ENCODE data around the gene GGCX. TPM values are rescaled to one million over a fixed set of nuclear protein-coding genes. Genes with fewer than 3 reads are reported as not detected.

The GGCX gene
- total RNA-seq, 2 experiments from 2014 or later: 23.2 to 24.1 TPM

DNA sequence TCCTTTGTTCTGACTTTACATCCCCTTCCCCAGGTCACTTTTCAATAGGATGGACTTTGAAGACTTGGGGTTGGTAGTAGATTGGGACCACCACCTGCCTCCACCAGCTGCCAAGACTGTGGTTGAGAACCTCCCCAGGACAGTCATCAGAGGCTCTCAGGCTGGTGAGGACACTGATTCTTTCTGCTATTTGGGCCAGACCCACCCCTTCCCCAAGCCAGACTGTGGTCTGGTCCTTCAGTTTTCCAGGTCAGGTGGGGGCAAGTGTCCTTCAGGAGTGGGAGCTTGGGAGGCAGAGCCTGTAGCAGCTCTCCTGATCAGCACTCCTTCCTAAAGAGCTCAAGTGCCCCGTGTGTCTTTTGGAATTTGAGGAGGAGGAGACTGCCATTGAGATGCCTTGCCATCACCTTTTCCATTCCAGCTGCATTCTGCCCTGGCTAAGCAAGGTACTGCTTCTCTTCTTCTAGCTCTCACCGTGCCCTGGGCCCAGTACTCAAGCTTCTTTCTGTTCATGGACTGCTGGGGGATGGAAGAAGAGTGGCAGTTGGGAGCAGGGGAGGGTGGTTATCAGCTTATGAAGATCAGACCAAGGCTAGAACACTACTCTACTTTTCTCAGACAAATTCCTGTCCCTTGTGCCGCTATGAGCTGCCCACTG, 35.3 kb upstream of the GGCX start:
- POLR2A ChIA-PET: interaction anchor here (1.9 kb wide), 1 partner anchor 12 kb away, joined by 12 read pairs; the partner anchor contains the start of gene VAMP5
- CTCF ChIA-PET: interaction anchor here (1.0 kb wide), 1 partner anchor 8 kb away, joined by 3 read pairs; no protein-coding TSS in a partner anchor

DNA sequence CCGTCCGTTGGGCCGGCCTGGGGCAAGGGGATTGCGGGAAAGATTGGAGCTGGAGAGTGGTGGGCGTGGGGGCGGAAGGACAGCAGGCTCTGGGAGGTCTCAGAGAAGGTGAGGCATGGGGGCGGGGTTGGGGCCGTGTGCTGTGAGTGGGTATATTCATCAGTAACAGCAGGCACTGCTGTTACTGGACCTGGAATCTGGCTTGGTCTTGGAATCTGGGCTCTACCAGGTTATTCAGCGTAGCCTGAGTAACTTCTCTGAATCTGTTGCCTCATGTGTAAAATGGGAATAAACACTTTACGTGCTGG, 34.7 kb upstream of the GGCX start:
- ChIA-PET CTCF (interaction anchor here (1.0 to 1.6 kb wide), 4 partner anchors 9 to 21 kb away, joined by 3 to 6 read pairs (median 3); partner anchors contain the start of genes C2orf68 and VAMP8), POLR2A (interaction anchor here (0.9 to 1.9 kb wide), 3 partner anchors 9 to 15 kb away, joined by 3 to 12 read pairs (median 3); partner anchors contain the start of gene VAMP5)

DNA sequence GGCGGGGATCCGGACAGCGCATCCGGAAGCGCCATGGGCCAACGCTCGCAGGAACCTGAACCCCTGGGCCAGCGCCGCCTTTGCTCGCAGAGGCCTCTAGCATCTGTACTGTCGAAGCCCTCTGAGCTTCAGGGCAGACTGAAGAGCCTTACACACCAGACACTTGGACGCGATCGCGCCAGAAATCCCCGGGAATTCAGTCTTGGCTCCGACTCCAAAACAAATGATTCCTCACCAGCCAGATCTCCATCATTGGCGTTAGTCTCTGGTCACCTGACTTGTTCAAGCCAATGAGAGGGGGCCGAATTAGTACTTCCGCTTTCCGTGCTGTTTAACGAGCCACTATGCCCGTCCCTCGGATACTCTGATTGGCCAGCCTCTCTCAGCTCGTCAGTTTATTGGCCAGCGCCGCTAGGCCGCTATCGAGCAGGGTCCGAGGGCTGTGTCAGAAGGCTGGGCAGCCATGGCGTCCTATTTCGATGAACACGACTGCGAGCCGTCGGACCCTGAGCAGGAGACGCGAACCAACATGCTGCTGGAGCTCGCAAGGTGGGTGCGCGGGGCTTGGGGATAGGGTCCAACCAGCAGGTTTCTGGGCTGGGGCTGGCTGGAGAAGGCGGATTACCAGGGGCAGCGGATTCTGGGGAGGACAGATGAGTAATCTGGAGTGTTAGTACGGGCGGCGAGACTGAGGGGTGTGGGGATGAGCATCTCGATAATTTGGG, 34.2 kb upstream of the GGCX start, which contains the start of gene RNF181:
RNF181 (plus strand) TSS at position 445 of the 725 bp plus-strand sequence; CDS start at position 464, 19 bp downstream.
- ChIA-PET CTCF (interaction anchor here (0.6 to 1.8 kb wide), 7 partner anchors 9 to 285 kb away, joined by 3 to 7 read pairs (median 3); partner anchors contain the start of genes C2orf68 and VAMP8), POLR2A (interaction anchor here (0.7 to 1.9 kb wide), 8 partner anchors 10 to 162 kb away, joined by 3 to 12 read pairs (median 5); partner anchors contain the start of genes C2orf68, GGCX, MAT2A and VAMP5)

DNA sequence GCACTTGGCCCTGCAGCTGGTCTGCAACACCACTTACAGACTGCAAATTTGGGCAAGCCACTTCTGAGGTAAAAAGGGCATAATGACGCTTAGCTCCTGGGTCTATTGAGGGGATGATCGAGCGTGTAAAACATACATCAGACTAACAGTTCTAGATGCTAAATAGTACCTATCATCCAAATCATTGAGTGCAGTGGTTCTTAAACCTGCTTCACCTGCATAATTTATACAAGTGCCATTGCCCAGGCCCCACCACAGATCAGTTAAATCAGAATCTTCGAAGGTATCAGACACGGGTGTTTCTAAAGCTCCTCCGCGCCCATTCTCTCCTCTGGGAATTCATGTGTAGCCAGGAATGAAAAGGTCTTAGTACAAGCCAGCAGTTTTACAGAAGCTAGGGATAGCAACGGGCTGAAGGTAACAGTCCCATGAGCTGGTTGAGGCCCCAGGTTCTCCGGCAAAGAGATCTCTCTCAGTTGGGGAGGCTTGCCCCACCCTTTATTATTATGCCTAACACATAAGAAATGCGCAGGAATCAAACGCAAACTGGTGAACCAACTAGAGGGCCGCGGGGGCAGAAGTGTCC, 33.5 kb upstream of the GGCX start:
- ChIA-PET POLR2A (interaction anchor here (0.7 to 1.9 kb wide), 8 partner anchors 10 to 161 kb away, joined by 3 to 12 read pairs (median 5); partner anchors contain the start of genes C2orf68, GGCX, MAT2A and VAMP5), CTCF (interaction anchor here (0.6 to 1.8 kb wide), 7 partner anchors 9 to 511 kb away, joined by 3 to 7 read pairs (median 3); partner anchors contain the start of genes C2orf68, POLR1A, PTCD3 and VAMP8)

DNA sequence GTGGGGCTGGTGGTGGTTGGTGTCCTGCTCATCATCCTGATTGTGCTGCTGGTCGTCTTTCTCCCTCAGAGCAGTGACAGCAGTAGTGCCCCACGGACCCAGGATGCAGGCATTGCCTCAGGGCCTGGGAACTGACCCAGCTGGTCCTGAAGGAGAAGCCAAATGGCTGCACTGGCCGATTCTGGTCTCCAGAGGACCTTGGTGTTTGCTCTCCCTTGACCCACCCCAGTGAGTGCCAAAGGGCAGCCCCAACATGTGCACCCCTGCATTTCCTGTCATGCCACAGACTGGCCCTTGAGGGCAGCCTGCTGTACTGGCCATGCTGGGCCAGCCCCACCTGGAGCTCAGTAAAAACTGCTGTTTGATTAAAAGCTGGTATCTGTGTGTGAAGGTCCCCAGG, 31.7 kb upstream of the GGCX start:
- CTCF ChIA-PET: no interaction called here
- POLR2A ChIA-PET: interaction anchor here (0.6 to 0.7 kb wide), 2 partner anchors 11 to 12 kb away, joined by 3 to 7 read pairs; no protein-coding TSS in a partner anchor

DNA sequence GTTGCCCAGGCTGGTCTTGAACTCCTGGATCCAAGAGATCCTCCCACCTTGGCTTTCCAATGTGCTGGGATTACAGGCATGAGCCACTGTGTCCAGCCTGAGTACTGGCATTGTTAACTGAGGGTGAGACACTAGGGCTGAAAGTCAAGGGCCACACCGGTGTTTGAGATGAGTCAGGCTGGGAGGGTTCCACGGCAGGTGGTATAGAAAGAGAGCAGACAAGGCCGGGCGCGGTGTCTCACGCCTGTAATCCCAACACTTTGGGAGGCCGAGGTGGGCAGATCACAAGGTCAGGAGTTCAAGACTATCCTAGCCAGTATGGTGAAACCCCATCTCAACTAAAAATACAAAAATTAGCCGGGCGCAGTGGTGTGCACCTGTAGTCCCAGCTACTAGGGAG, 31.0 kb upstream of the GGCX start:
- ChIA-PET POLR2A (interaction anchor here (0.6 kb wide), 1 partner anchor 62 kb away, joined by 5 read pairs; no protein-coding TSS in a partner anchor), CTCF (interaction anchor here (0.6 kb wide), 1 partner anchor 39 kb away, joined by 3 read pairs; no protein-coding TSS in a partner anchor)

DNA sequence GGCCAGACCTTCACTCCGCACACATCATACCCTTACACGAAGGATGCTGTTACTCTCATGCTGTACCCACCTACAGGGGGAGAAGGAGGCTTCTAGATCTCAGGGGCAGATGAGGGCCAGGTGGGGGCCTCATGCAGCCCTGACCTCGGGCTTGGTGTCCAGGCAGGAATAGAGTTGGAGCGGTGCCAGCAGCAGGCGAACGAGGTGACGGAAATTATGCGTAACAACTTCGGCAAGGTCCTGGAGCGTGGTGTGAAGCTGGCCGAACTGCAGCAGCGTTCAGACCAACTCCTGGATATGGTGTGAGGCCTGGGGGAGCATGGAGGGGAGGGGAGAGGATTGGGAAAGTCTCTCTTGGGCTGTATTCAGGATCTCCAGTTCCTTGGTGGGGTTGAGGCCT, 30.3 kb upstream of the GGCX start:
- CTCF ChIA-PET: no interaction called here
- POLR2A ChIA-PET: no interaction called here

DNA sequence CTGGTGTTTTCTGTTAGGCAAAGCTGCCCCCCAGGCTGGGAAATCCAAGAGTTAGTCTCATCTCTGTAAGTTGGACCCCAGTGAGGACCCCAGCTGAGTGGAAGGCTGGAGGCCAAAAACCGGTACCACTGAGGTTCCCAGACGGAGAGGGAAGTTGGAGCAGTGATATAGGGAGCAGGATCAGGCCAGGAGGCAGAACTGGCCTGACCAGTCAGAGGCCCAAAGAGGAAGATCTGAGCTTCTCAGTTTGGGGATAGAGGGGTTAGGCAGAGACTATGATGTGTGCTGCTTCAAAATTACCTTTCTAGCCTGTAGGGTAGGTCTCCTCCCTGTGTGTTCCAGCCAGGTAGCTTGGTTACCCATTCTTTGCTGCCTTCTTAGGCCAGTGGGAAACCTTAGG, 29.7 kb upstream of the GGCX start:
- ChIA-PET CTCF (no interaction called here), POLR2A (no interaction called here)

DNA sequence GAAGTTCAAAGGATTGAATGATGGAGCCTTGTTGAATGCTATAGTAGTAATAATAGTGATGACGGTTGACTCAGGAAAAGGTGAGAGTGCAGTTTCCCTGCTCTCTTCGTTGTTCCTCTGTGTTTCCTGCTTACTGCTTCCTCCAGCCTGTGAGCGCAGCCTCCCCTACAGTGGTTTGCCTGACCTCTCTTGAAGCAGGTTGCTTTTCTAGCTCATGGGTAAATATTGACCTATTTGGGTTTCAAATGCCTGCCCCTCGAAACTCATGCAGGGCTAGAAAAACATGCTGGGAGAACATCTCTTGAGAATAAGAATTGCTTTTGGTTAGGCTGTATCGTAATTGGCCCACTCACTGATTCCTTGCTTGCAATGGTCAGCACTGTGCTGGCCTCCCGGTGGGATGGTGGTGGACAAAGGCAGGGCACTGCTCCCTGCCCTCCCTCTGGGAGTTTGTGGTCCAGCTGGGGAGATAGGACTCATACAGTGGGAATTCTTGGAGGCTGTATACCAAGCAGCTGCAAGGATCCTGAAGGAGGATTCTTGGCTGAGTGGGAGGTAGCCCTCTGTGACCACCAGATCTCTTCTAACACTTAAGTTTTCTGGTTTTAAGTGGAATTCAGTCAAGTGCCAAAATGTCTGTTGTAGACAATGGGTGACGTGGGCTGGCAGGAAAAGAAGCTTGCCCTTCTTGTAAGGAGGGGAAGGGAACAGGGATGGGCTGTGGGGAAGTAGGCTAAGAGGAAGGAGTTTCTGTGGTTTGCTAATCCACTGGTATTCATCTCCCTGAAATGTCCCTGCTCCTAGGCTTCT, 28.9 kb upstream of the GGCX start:
- POLR2A ChIA-PET: no interaction called here
- CTCF ChIA-PET: interaction anchor here (1.3 kb wide), 1 partner anchor 13 kb away, joined by 4 read pairs; the partner anchor contains the start of gene TMEM150A

DNA sequence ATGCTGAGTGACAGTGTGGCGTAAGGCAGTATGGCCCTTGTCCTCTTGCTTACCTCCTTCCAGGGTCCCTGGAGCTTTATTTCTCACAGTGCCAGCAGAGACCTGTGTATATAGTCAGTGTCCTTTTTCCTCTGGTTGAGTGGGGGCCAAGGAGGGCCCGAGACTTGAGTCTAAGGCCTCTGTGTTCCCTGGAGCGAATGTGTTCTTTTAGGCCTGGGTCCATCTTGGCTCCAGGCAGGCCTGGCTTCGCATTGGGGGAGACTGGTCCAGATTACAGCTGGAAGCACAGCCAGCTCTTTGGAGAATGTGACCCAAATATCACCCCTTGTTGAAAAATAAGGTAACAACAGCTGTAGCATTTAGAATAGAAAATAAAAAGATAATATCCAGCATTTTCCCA, 27.9 kb upstream of the GGCX start:
- CTCF ChIA-PET: interaction anchor here (1.3 kb wide), 1 partner anchor 14 kb away, joined by 4 read pairs; the partner anchor contains the start of gene TMEM150A

DNA sequence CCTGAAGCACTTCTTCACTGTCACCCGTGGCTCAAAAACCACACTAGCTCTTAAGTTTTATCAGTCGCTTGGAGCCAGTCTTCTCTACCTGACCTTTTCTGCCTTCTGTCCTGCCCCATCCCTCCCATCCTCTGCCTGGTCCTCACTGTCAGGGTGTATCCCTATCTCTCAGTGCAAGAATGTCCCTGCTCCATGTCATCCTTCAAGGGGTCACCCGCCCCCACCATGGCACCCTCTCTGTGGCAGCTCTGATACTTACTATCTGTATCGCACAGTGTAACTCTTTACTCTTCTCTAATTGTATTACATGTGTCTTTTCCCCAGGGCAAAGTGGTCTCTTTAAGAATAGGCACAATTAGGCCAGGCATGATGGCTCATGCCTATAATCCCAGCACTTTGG, 27.4 kb upstream of the GGCX start:
- CTCF ChIA-PET: interaction anchor here (1.3 kb wide), 1 partner anchor 15 kb away, joined by 4 read pairs; the partner anchor contains the start of gene TMEM150A
- POLR2A ChIA-PET: no interaction called here

More for the DNA sequence above, 27.9 kb upstream of the GGCX start:
- POLR2A ChIA-PET: no interaction called here

DNA sequence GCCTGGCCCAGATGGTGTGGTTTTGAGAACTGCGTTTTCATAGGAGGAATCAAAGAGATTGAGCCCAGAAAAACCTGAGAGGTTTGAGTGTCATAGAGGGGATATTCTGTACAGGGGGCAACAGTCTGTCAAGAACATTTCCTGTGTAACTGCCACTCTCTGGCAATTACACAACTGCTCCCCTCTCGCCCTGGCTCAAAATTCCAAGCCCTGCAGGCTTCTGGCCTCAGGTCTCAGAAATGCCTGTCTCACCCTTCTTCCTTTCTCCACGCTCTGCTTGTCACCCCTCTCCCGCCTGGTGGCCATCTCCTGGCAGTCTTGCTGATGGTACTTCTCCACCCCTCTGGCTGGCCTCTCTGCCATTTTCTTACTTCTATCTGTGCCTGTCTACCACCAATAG, 26.9 kb upstream of the GGCX start:
- CTCF ChIA-PET: interaction anchor here (1.1 kb wide), 1 partner anchor 10 kb away, joined by 7 read pairs; the partner anchor contains the start of gene VAMP8
- POLR2A ChIA-PET: no interaction called here

DNA sequence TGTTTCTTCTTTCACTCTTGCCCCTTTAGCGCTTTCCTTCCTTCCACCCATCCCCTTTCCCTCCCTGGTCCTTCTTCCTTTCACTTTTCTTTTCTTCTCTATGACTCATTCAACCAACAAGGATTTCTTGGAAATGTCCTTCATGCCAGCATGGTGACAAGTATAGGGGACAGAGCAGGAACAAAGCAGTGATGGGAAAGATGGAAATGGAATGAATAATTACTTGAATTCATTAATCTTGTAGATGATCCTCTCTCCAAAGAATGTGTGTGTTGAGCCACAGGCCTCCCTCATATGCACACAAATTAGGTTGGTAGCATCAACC, 24.4 kb upstream of the GGCX start:
- CTCF ChIA-PET: no interaction called here
- POLR2A ChIA-PET: interaction anchor here (2.9 kb wide), 1 partner anchor 10 kb away, joined by 12 read pairs; the partner anchor contains the start of gene RNF181

DNA sequence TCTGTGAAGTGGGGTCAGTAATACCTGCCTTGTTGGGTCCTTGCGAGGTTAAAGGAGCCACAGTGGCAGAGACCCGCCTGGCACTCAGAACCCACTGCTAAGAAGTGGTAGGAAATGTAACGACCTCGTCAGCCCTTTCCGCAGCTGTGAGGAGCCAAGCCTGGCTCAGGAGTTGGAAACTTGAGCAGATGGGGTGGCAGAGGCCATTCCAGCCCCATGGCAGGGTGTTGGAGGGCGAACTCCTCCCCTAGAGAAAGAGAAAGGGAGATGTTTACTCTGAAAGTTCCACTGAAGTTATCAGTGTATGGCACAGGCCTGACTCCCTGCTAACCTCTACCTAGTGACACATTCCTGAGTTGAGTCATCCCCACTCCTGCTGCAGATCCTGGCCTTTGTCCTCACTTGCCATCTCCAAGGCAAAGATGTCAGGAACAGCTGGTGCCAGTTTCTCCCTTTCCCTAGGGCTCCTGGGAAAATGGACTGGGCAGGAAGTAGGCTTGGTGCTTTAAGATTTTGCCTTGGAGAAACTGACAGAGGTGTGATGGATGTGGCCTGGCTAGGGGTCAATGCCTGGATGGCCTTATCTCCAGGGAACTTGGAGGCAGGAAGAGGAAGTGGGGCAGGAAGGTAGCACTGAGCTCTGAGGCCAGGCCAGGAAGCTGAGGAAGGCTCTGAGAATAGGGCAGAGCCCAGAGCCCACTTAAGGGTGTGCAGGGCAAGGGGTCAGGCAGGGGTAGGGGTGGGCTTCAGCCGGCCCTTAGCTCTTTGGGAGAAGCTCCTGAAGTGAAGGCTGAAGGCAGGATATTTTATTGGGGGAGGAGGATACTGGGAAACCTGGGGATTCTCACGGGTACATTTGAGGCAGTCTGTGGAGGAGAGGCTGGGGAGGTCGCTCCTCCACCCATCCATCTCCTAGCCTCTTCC, 23.8 kb upstream of the GGCX start:
- POLR2A ChIA-PET: interaction anchor here (0.6 to 2.9 kb wide), 3 partner anchors 10 to 32 kb away, joined by 3 to 12 read pairs (median 3); partner anchors contain the start of gene RNF181

DNA sequence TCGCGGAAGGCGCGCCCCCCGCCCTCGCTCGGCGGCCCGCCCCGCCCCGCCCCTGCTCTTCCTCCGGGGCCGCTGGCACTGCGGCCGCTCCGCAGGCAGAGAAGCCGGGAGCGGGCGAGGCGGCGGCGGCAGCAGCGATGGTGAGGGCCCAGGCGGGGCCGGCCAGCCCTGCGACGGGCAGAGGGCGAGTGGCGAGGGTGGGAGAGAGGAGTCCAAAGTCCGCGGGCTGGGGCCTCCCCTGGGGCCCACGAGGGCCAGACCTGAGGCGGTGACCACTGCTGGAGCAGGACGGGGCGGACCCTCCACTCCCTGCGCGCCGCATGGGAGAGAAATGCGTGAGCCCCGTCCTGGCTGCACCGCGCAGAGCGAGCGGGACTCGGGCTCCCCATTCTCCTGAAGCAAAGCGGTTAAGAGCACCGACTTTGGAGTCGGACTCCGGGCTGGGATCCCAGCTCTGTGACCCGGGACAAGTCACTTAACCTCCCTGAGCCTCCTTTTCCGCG, 23.1 kb upstream of the GGCX start, which contains the start of gene VAMP5:
VAMP5 (plus strand) TSS at position 78 of the 503 bp plus-strand sequence; CDS start at position 138, 60 bp downstream.
- ChIA-PET POLR2A (interaction anchor here (0.6 to 2.9 kb wide), 2 partner anchors 11 to 33 kb away, joined by 3 to 12 read pairs; partner anchors contain the start of gene RNF181), CTCF (interaction anchor here (1.5 to 1.8 kb wide), 2 partner anchors 24 to 53 kb away, joined by 3 to 4 read pairs; no protein-coding TSS in a partner anchor)

More for the DNA sequence above, 23.8 kb upstream of the GGCX start:
- CTCF ChIA-PET: interaction anchor here (1.5 to 1.8 kb wide), 2 partner anchors 24 to 52 kb away, joined by 3 to 4 read pairs; no protein-coding TSS in a partner anchor

DNA sequence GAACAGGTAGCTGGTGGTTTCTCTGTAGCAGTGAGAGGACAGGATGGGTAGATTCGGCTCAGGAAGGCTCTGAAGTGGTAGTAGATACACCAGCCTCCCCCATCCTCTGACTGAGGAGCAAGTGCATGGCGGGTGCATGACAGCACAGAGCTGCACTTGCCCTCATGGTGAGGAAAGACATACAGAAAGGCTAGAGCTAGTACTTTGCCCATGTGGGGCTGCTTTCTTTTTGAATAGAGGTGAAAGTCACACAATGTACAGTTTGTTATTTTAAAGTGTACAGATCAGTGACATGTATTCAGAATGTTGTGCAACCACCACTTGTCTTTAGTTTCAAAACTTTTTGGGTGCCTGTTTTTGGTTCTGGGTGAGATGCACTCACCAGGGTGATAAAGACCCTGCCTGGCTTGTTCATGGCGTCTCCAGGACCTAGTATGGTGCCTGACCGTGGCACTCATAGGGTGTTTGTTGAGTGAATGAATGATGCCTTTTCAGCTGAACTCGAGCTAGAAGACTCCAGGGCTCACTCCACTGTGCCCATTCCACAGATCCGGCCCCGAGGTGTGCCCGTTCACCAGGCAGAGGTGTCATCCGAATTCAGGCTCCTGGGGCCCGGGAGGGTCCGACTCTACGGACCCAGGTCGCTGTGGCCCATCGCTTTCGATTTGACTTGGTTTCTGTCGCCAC, 22.5 kb upstream of the GGCX start:
- ChIA-PET POLR2A (interaction anchor here (2.9 kb wide), 1 partner anchor 12 kb away, joined by 12 read pairs; the partner anchor contains the start of gene RNF181), CTCF (interaction anchor here (0.7 to 1.8 kb wide), 3 partner anchors 22 to 53 kb away, joined by 3 to 4 read pairs (median 3); no protein-coding TSS in a partner anchor)

Data from activated CD8-positive, alpha-beta memory T cell treated with anti-CD3 and anti-CD28 coated beads for 36 hours (primary cell).